Measurements from ENCODE around the gene NAA60. TPM values are rescaled to one million over a fixed set of nuclear protein-coding genes. Genes with fewer than 3 reads are reported as not detected.

NAA60 gene
- total RNA-seq, 1 donor from 2014 or later: 48.9 TPM

DNA sequence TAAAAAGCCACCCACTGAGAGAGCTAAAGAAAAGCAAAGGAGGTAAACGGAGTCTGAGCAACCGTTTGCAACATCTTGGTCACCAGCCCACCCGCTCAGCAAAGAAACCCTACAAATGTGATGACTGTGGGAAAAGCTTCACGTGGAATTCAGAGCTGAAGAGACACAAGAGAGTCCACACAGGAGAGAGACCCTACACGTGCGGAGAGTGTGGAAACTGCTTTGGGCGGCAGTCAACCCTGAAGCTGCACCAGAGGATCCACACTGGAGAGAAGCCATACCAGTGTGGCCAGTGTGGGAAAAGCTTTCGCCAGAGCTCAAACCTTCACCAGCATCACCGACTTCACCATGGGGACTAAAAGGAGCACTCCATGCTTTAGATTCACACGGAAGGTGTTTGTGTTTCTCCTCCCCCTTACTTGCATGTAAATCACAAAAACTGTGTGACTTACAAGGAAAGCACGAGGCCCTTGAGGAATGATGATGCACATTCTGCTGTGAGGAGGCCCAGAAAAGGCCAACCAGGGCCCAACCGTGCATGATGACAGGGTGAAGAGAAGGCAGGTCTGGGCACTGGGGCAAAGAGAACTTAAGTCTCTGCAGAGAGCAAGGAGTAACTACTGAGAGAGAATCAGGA, 34.8 kb upstream of the NAA60 start:
- Mint-ChIP-seq H3K4me3 (no peak overlapping the region), H3K4me1 (no peaks in the 10 kb centered on the region), H3K36me3 (ENCODE audit: low read depth) (peaks cover 80% of the 10 kb centered on the region), H3K9me3 (peaks cover 19% of the 10 kb centered on the region), H3K27ac (ENCODE audit: unreplicated experiment) (no peak overlapping the region), H3K27me3 (ENCODE audit: low read depth) (no peaks in the 10 kb centered on the region)
- DNase-seq (ENCODE audit: low read depth, low spot score): no peak
- TF ChIP-seq, protein P1, sequence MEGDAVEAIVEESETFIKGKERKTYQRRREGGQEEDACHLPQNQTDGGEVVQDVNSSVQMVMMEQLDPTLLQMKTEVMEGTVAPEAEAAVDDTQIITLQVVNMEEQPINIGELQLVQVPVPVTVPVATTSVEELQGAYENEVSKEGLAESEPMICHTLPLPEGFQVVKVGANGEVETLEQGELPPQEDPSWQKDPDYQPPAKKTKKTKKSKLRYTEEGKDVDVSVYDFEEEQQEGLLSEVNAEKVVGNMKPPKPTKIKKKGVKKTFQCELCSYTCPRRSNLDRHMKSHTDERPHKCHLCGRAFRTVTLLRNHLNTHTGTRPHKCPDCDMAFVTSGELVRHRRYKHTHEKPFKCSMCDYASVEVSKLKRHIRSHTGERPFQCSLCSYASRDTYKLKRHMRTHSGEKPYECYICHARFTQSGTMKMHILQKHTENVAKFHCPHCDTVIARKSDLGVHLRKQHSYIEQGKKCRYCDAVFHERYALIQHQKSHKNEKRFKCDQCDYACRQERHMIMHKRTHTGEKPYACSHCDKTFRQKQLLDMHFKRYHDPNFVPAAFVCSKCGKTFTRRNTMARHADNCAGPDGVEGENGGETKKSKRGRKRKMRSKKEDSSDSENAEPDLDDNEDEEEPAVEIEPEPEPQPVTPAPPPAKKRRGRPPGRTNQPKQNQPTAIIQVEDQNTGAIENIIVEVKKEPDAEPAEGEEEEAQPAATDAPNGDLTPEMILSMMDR (conservative IDR thresholded peaks at IDR 0.05): no peak

DNA sequence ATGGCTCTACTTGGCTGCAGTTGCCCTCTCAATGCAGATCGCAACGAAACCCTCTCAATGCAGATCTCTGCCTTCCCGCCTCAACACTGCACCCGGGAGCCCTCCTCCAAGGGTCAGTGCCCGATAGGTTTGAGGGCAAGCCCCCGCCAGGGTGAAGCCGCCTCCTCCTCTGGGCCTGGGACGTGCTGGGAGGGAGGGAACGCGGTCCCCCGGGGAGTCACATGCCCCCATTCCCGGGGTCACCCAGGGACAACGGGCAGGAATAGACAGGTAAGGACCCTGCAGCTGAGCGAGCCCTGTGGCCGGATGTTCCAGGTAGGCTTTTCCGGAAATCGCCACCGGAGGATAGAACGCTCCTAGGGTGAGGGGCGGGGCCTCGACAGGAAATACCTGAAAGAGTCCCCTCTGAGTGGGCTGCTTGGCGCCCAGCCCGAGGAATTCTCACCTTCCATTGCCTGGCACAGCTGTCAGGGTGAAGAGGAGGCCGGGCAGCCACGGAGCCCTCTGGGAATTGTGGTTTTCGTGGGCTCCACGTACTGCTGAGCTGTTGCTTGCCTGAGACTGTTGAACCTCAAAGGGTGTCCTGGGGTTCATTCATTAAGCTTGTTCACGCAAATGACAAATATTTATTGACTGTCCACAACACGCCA, 29.6 kb upstream of the NAA60 start:
- H3K27me3 Mint-ChIP-seq (ENCODE audit: low read depth): no peaks in the 10 kb centered on the region
- H3K4me1 Mint-ChIP-seq: no peaks in the 10 kb centered on the region
- peaks cover 15% of the 10 kb centered on the region for H3K9me3 Mint-ChIP-seq
- DNase-seq (ENCODE audit: low read depth, low spot score): no peak
- no peak overlapping the region for H3K4me3 Mint-ChIP-seq
- no peak overlapping the region for H3K27ac Mint-ChIP-seq (ENCODE audit: unreplicated experiment)
- TF ChIP-seq, protein P1 (conservative IDR thresholded peaks at IDR 0.05): no peak
- H3K36me3 Mint-ChIP-seq (ENCODE audit: low read depth): peaks cover 48% of the 10 kb centered on the region

DNA sequence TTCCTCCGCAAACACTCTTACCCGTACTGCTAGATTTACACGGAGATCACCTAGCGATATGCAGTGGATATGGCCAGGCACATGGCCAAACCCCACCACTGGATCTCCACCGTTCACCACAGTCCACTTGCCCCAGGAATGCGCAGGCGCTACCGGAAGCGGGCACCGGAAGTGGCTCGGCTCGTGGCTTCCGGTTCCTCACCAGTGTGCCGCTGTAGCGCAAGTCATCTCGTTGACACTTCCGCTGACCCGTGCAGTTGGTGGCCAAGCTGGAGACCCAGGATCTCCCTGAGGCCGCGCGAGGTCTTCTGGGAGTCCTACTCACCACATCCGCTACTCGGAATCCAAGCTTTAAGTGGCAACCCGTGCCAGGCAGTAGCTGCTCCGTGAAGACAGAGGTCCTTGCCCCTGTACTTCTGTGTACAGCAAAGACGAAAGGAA, 11.7 kb upstream of the NAA60 start:
- no peaks in the 10 kb centered on the region for H3K4me1 Mint-ChIP-seq
- TF ChIP-seq, protein P1 (conservative IDR thresholded peaks at IDR 0.05): no peak
- H3K36me3 Mint-ChIP-seq (ENCODE audit: low read depth): peaks cover 7% of the 10 kb centered on the region
- H3K27ac Mint-ChIP-seq (ENCODE audit: unreplicated experiment): no peak overlapping the region
- no peak overlapping the region for H3K4me3 Mint-ChIP-seq
- no peaks in the 10 kb centered on the region for H3K9me3 Mint-ChIP-seq
- H3K27me3 Mint-ChIP-seq (ENCODE audit: low read depth): no peaks in the 10 kb centered on the region
- no peak for DNase-seq (ENCODE audit: low read depth, low spot score)

DNA sequence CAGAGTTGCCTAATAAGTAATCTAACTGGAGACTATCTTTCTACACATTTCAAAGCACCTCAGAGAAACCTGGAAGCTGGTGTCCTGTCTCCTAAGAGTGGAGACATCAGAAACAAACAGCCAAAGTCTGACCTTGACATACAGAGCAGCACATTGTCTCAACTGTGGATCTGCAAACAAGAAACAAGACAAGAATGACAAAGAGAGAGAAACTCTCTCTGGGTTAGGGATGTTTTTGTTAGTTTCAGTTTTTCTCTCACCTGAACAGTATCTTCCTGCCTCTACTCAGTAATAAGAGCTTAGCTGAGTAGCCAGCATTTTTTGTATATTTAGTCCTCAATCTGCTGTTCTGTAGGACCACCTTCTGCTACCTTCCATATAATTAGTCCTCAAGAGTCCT, 9.1 kb upstream of the NAA60 start:
- Mint-ChIP-seq H3K9me3 (no peaks in the 10 kb centered on the region), H3K27me3 (ENCODE audit: low read depth) (no peaks in the 10 kb centered on the region), H3K4me3 (no peak overlapping the region), H3K27ac (ENCODE audit: unreplicated experiment) (no peak overlapping the region), H3K4me1 (no peaks in the 10 kb centered on the region), H3K36me3 (ENCODE audit: low read depth) (peaks cover 8% of the 10 kb centered on the region)
- TF ChIP-seq, protein P1 (conservative IDR thresholded peaks at IDR 0.05): no peak
- DNase-seq (ENCODE audit: low read depth, low spot score): no peak

DNA sequence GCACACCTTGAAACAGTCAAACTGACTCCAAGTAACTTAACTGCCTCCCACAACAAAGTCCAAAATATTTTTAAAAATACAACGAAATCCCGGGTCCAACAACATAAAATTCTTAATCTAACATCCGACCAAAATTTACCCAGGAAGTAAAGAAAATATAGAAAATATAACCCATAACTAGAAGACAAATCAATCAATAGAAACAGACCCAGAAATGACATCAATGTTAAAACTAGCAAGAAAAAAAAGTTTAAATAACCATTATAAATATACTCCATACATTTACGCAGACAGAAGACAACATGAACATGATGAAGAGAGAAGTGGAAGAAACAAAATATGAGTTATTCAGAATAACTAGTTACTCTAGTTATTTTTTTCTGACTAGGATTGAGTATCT, 3.8 kb upstream of the NAA60 start:
- no peak for DNase-seq (ENCODE audit: low read depth, low spot score)

More for the DNA sequence above, 3.8 kb upstream of the NAA60 start:
- Mint-ChIP-seq H3K36me3 (ENCODE audit: low read depth) (peaks cover 20% of the 10 kb centered on the region), H3K4me3 (no peak overlapping the region), H3K27ac (ENCODE audit: unreplicated experiment) (no peak overlapping the region), H3K4me1 (peaks cover 12% of the 10 kb centered on the region), H3K9me3 (peaks cover 7% of the 10 kb centered on the region), H3K27me3 (ENCODE audit: low read depth) (no peaks in the 10 kb centered on the region)
- TF ChIP-seq, protein P1 (conservative IDR thresholded peaks at IDR 0.05): no peak

Measured in neural crest cell (in vitro differentiated cells).